Activated CD8-positive, alpha-beta memory T cell treated with anti-CD3 and anti-CD28 coated beads for 48 hours (primary cell): ENCODE results near the gene ALPG.

ENCODE experiments used
- DNase-seq, 3 experiments: peaks; one replicate each; pipeline ENCODE4 v3.0.0-alpha.2; 2020; ENCODE audit warnings: low read depth in 2 of 3, low spot score in 2 of 3

The ALPG gene

GRCh38 chr2:232457121-232458011 lies 50.7 kb downstream of the ALPG start:
- DNase-seq, result no peak

GRCh38 chr2:232458051-232458660 lies 51.5 kb downstream of the ALPG start:
- DNase-seq, result no peak

- DNase-seq, result no peak
Observed at GRCh38 chr2:232458661-232459418, 52.2 kb downstream of the ALPG start.

- no peak for DNase-seq
Observed at GRCh38 chr2:232459419-232460035, 52.9 kb downstream of the ALPG start.

GRCh38 chr2:232460171-232460570 lies 53.5 kb downstream of the ALPG start:
- no peak for DNase-seq
